Measurements from ENCODE around the gene LRRC8B. TPM values are rescaled to one million over a fixed set of nuclear protein-coding genes. Genes with fewer than 3 reads are reported as not detected.

The LRRC8B gene
- total and polyA plus RNA-seq, 2 experiments from 2014 or later, result 4.6 to 5.1 TPM

- Histone ChIP-seq H3K4me1 (ENCODE audit: insufficient read depth) (no peaks in the 10 kb centered on the region), H3K9me2 (replicated peaks; ENCODE audit: insufficient read depth) (no peaks in the 10 kb centered on the region), H3K4me2 (no peak overlapping the region), H3K79me2 (no peaks in the 10 kb centered on the region), H3K4me3 (no peak overlapping the region), H3K27me3 (no peaks in the 10 kb centered on the region), H2AFZ (no peak overlapping the region), H3K9me3 (ENCODE audit: low read depth) (no peaks in the 10 kb centered on the region), H3K36me3 (replicated peaks; ENCODE audit: insufficient read depth, low read depth) (no peaks in the 10 kb centered on the region), H3K27ac (no peak overlapping the region), H4K20me1 (ENCODE audit: insufficient read depth, poor library complexity, severe bottlenecking) (no peaks in the 10 kb centered on the region)
- 91% methylated on average over 7 of the region's 7 CpGs for WGBS (ENCODE audit: low lambda C conversion rate, missing lambda C conversion rate)
- TF ChIP-seq EZH2 (IDR thresholded peaks at IDR 0.05; ENCODE audit: borderline replicate concordance) (no peak), EZH2phosphoT487 (IDR thresholded peaks at IDR 0.05; ENCODE audit: low read depth, severe bottlenecking, unreplicated experiment) (no peak)
- TF ChIP-seq, protein P1, sequence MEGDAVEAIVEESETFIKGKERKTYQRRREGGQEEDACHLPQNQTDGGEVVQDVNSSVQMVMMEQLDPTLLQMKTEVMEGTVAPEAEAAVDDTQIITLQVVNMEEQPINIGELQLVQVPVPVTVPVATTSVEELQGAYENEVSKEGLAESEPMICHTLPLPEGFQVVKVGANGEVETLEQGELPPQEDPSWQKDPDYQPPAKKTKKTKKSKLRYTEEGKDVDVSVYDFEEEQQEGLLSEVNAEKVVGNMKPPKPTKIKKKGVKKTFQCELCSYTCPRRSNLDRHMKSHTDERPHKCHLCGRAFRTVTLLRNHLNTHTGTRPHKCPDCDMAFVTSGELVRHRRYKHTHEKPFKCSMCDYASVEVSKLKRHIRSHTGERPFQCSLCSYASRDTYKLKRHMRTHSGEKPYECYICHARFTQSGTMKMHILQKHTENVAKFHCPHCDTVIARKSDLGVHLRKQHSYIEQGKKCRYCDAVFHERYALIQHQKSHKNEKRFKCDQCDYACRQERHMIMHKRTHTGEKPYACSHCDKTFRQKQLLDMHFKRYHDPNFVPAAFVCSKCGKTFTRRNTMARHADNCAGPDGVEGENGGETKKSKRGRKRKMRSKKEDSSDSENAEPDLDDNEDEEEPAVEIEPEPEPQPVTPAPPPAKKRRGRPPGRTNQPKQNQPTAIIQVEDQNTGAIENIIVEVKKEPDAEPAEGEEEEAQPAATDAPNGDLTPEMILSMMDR (IDR thresholded peaks at IDR 0.05; ENCODE audit: poor library complexity), result no peak
- DNase-seq (ENCODE audit: low spot score), result no peak
Observed at GRCh38 chr1:89613928-89614327, 89.3 kb downstream of the LRRC8B start.

GRCh38 chr1:89615676-89616598 lies 91.3 kb downstream of the LRRC8B start:
- Histone ChIP-seq H3K4me2 (no peak overlapping the region), H3K79me2 (no peaks in the 10 kb centered on the region), H2AFZ (no peak overlapping the region), H3K27me3 (no peaks in the 10 kb centered on the region), H3K4me1 (ENCODE audit: insufficient read depth) (no peaks in the 10 kb centered on the region), H4K20me1 (ENCODE audit: insufficient read depth, poor library complexity, severe bottlenecking) (no peaks in the 10 kb centered on the region), H3K27ac (no peak overlapping the region), H3K9me3 (ENCODE audit: low read depth) (no peaks in the 10 kb centered on the region), H3K36me3 (replicated peaks; ENCODE audit: insufficient read depth, low read depth) (no peaks in the 10 kb centered on the region), H3K9me2 (replicated peaks; ENCODE audit: insufficient read depth) (no peaks in the 10 kb centered on the region), H3K4me3 (no peak overlapping the region)
- no peak for TF ChIP-seq EZH2 (IDR thresholded peaks at IDR 0.05; ENCODE audit: borderline replicate concordance)
- TF ChIP-seq, protein P1 (IDR thresholded peaks at IDR 0.05; ENCODE audit: poor library complexity), result no peak
- no peak for TF ChIP-seq EZH2phosphoT487 (IDR thresholded peaks at IDR 0.05; ENCODE audit: low read depth, severe bottlenecking, unreplicated experiment)
- WGBS (ENCODE audit: low lambda C conversion rate, missing lambda C conversion rate), result 83% methylated on average over 3 of the region's 3 CpGs
- DNase-seq (ENCODE audit: low spot score), result no peak

GRCh38 chr1:89616844-89617627 lies 92.4 kb downstream of the LRRC8B start:
- Histone ChIP-seq H2AFZ (no peak overlapping the region), H3K4me1 (ENCODE audit: insufficient read depth) (no peaks in the 10 kb centered on the region), H3K27me3 (no peaks in the 10 kb centered on the region), H3K36me3 (replicated peaks; ENCODE audit: insufficient read depth, low read depth) (no peaks in the 10 kb centered on the region), H3K9me2 (replicated peaks; ENCODE audit: insufficient read depth) (no peaks in the 10 kb centered on the region), H3K9me3 (ENCODE audit: low read depth) (no peaks in the 10 kb centered on the region), H3K4me3 (no peak overlapping the region), H3K27ac (no peak overlapping the region), H3K4me2 (no peak overlapping the region), H3K79me2 (no peaks in the 10 kb centered on the region), H4K20me1 (ENCODE audit: insufficient read depth, poor library complexity, severe bottlenecking) (no peaks in the 10 kb centered on the region)
- 81% methylated on average over 2 of the region's 2 CpGs for WGBS (ENCODE audit: low lambda C conversion rate, missing lambda C conversion rate)
- DNase-seq (ENCODE audit: low spot score), result no peak
- TF ChIP-seq, protein P1 (IDR thresholded peaks at IDR 0.05; ENCODE audit: poor library complexity), result no peak
- TF ChIP-seq EZH2 (IDR thresholded peaks at IDR 0.05; ENCODE audit: borderline replicate concordance) (no peak), EZH2phosphoT487 (IDR thresholded peaks at IDR 0.05; ENCODE audit: low read depth, severe bottlenecking, unreplicated experiment) (no peak)

Measured in hepatocyte (in vitro differentiated cells).